ENCODE measurements around the gene SH3BP4. TPM values are rescaled to one million over a fixed set of nuclear protein-coding genes. Genes with fewer than 3 reads are reported as not detected.
A peak's percentile ranks its signal among the peaks of the same experiment; 100 is the strongest.

SH3BP4 gene
- total RNA-seq, 1 donor from 2014 or later = 45.7 TPM

DNA sequence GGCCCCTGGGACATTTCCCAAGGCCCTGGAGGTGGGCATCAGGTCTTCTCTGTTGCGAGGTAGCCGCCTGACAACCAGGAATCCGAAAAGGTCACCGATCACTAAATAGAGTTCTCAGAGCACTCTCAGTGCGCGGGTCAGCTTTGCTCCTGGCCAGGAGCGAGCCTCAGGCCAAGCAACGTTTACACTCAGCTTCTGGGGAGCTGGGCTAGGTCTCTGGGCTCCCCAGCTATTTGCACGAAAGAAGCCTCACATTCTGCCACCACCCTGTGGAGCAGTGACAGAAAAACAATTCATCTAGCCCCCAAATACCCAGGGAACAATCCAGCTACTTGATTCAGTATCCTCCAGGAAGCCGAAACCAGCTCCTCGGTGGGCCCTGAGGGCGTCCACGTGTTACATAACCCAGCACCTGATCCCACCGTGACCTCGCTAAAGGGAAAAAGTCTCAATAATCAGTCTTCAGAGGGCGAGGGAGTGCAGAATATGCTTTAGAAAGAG, 3.3 kb downstream of the SH3BP4 start:
- no peak for DNase-seq (ENCODE audit: low spot score, unreplicated experiment)
- Mint-ChIP-seq H3K27me3 (peaks cover 5% of the 10 kb centered on the region), H3K4me3 (ENCODE audit: low read depth) (peak overlapping the region; percentile 86), H3K4me1 (ENCODE audit: low read depth) (peaks cover 59% of the 10 kb centered on the region), H3K36me3 (ENCODE audit: insufficient read depth) (peaks cover 4% of the 10 kb centered on the region), H3K27ac (peak overlapping the region; percentile 96), H3K9me3 (ENCODE audit: low read depth) (no peaks in the 10 kb centered on the region)
- TF ChIP-seq, protein P1, sequence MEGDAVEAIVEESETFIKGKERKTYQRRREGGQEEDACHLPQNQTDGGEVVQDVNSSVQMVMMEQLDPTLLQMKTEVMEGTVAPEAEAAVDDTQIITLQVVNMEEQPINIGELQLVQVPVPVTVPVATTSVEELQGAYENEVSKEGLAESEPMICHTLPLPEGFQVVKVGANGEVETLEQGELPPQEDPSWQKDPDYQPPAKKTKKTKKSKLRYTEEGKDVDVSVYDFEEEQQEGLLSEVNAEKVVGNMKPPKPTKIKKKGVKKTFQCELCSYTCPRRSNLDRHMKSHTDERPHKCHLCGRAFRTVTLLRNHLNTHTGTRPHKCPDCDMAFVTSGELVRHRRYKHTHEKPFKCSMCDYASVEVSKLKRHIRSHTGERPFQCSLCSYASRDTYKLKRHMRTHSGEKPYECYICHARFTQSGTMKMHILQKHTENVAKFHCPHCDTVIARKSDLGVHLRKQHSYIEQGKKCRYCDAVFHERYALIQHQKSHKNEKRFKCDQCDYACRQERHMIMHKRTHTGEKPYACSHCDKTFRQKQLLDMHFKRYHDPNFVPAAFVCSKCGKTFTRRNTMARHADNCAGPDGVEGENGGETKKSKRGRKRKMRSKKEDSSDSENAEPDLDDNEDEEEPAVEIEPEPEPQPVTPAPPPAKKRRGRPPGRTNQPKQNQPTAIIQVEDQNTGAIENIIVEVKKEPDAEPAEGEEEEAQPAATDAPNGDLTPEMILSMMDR (IDR thresholded peaks at IDR 0.05; ENCODE audit: unreplicated experiment) = no peak

DNA sequence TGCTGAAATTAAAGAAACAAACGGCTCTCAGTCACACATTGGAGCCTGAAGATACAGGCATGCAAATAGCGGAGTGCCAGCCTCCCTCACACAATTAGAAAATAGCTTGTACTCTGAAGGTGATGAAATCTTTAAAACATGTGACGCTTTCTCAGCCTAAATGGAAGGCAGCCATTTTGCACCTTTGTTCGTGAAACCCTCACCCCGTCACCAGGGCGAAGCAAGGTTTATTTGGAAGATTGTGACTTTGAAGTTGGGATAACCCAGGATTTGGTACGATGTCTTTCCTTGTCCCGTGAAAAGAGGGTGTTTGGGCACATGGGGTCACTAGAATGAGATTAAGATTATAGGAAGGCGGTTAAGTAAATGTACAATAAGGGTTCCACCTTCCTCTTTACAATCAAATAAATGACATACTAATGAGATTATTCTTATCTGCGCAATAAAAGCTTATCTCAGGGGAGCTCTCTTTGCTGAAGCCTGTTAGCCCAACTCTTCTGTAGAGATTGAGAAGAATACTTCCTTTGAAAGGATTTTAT, 4.2 kb downstream of the SH3BP4 start:
- peaks cover 65% of the 10 kb centered on the region for H3K4me1 Mint-ChIP-seq (ENCODE audit: low read depth)
- no peak overlapping the region for H3K4me3 Mint-ChIP-seq (ENCODE audit: low read depth)
- no peak for DNase-seq (ENCODE audit: low spot score, unreplicated experiment)
- H3K36me3 Mint-ChIP-seq (ENCODE audit: insufficient read depth) = peaks cover 6% of the 10 kb centered on the region
- peak overlapping the region; percentile 63 for H3K27ac Mint-ChIP-seq
- H3K9me3 Mint-ChIP-seq (ENCODE audit: low read depth) = no peaks in the 10 kb centered on the region
- TF ChIP-seq, protein P1 (IDR thresholded peaks at IDR 0.05; ENCODE audit: unreplicated experiment) = no peak
- H3K27me3 Mint-ChIP-seq = no peaks in the 10 kb centered on the region

DNA sequence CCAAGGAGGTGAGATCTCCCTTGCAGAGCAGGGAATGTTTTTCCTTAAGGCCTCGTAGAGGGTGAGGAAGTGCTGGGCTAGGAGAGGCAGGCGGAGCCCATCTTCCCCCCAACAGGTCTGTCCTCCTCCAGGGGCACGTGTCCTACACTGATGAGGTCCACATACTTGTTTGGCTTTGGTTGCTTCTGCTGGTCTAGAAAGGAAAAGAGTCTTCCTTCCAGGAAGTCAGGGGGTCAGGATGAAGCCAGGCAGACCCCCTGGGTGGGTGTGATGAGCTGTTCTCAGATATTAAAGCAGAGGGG, 6.0 kb downstream of the SH3BP4 start:
- DNase-seq (ENCODE audit: low spot score, unreplicated experiment) = no peak
- H3K4me3 Mint-ChIP-seq (ENCODE audit: low read depth) = no peak overlapping the region
- no peak overlapping the region for H3K27ac Mint-ChIP-seq
- H3K27me3 Mint-ChIP-seq = no peaks in the 10 kb centered on the region
- peaks cover 66% of the 10 kb centered on the region for H3K4me1 Mint-ChIP-seq (ENCODE audit: low read depth)
- no peaks in the 10 kb centered on the region for H3K9me3 Mint-ChIP-seq (ENCODE audit: low read depth)
- peaks cover 6% of the 10 kb centered on the region for H3K36me3 Mint-ChIP-seq (ENCODE audit: insufficient read depth)
- TF ChIP-seq, protein P1 (IDR thresholded peaks at IDR 0.05; ENCODE audit: unreplicated experiment) = no peak

DNA sequence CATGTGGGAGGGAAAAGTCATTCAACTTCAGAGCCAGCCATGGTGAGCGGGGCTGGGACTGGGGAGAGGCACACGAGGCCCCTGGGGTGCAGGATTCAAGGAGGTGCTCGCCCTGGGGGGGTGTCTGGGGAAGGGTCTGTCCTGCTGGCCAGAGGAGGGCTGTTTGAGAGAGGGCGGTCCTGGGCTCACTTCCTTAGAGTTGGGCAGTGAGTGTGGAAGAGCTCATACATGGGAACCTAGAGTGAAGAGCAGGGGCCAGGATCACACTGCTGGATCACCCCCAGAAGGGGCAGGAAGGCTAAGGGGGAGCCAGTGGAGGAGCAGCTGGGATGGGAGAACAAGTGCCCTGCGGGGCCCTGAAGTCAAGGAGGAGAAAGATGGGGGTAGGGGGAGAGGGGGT, 6.5 kb downstream of the SH3BP4 start:
- Mint-ChIP-seq H3K36me3 (ENCODE audit: insufficient read depth) (peaks cover 6% of the 10 kb centered on the region), H3K9me3 (ENCODE audit: low read depth) (no peaks in the 10 kb centered on the region), H3K27me3 (no peaks in the 10 kb centered on the region), H3K4me3 (ENCODE audit: low read depth) (no peak overlapping the region), H3K27ac (no peak overlapping the region), H3K4me1 (ENCODE audit: low read depth) (peaks cover 62% of the 10 kb centered on the region)
- no peak for DNase-seq (ENCODE audit: low spot score, unreplicated experiment)
- TF ChIP-seq, protein P1 (IDR thresholded peaks at IDR 0.05; ENCODE audit: unreplicated experiment) = no peak

DNA sequence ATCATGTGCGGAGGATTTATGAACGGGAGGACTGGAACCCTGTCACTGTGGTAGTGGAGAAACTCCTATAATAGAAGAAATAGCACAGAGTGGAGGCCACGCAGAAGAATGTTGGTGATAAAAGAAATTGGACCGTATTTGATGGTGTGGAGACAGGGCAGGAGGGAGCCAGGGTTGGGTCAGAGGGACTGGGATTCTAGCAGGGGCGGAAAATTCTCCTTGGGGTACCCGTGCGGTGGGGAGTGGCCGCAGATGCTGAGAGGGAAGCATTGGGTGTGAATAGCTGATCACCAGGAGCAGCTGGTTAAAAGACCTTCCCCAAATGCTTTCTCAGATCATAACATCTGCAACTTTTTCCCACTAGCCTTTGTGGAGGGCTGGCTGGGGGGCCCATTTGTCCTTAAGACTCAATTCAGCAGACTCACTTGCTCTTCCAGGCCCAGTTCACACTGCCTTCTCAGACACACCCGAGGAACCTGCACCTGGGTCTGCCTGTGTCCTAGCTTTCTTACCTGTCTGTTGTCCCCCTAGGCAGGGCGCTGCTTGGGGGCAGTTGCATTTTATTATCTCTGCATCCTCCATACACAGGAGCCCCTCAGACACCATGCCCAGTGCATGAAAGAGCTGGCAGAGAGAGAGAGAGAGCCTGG, 7.1 kb downstream of the SH3BP4 start:
- no peaks in the 10 kb centered on the region for H3K9me3 Mint-ChIP-seq (ENCODE audit: low read depth)
- peaks cover 6% of the 10 kb centered on the region for H3K36me3 Mint-ChIP-seq (ENCODE audit: insufficient read depth)
- H3K4me3 Mint-ChIP-seq (ENCODE audit: low read depth) = no peak overlapping the region
- DNase-seq (ENCODE audit: low spot score, unreplicated experiment) = no peak
- no peaks in the 10 kb centered on the region for H3K27me3 Mint-ChIP-seq
- TF ChIP-seq, protein P1 (IDR thresholded peaks at IDR 0.05; ENCODE audit: unreplicated experiment) = no peak
- no peak overlapping the region for H3K27ac Mint-ChIP-seq
- peaks cover 61% of the 10 kb centered on the region for H3K4me1 Mint-ChIP-seq (ENCODE audit: low read depth)

Data from progenitor cell of endocrine pancreas (in vitro differentiated cells).